Neural crest cell (in vitro differentiated cells): Measurements from ENCODE around the gene CATSPERD. TPM values are rescaled to one million over a fixed set of nuclear protein-coding genes. Genes with fewer than 3 reads are reported as not detected.

Experiments used
- DNase-seq: peaks from one replicate; pipeline ENCODE4 v3.0.0; 2021; ENCODE audit warnings: low read depth, mixed read lengths, low spot score
- H3K27ac Mint-ChIP-seq: one replicate; pipeline ENCODE4 v1.8.0; 2021; ENCODE audit warnings: mild to moderate bottlenecking, mixed read lengths; ENCODE audit not compliant: unreplicated experiment
- H3K27me3 Mint-ChIP-seq: 2 replicates; pipeline ENCODE4 v1.8.0; 2021; ENCODE audit warnings: low read depth, mild to moderate bottlenecking, mixed read lengths
- H3K36me3 Mint-ChIP-seq: 2 replicates; pipeline ENCODE4 v1.8.0; 2021; ENCODE audit warnings: low read depth, mild to moderate bottlenecking, mixed read lengths
- H3K4me1 Mint-ChIP-seq: 2 replicates; pipeline ENCODE4 v1.8.0; 2021; ENCODE audit warnings: mixed read lengths
- H3K4me3 Mint-ChIP-seq: one replicate; pipeline ENCODE4 v1.8.0; 2021; ENCODE audit warnings: mild to moderate bottlenecking, mixed read lengths
- H3K9me3 Mint-ChIP-seq: 2 replicates; pipeline ENCODE4 v1.8.0; 2021; ENCODE audit warnings: mixed read lengths
- total RNA-seq: library from RNA; stranded (reverse); gene quantifications from 2 replicates; pipeline ENCODE4 v1.2.1, GENCODE V29; 2021
- TF ChIP-seq, protein P1 (sequence below): fragments of 200-600 bp; sonication (generic); conservative IDR thresholded peaks from 2 replicates; pipeline ENCODE4 v1.5.0; 2021; ENCODE audit warnings: antibody characterized with exemption, mild to moderate bottlenecking

Gene CATSPERD
- total RNA-seq, 1 donor from 2014 or later = not detected

DNA sequence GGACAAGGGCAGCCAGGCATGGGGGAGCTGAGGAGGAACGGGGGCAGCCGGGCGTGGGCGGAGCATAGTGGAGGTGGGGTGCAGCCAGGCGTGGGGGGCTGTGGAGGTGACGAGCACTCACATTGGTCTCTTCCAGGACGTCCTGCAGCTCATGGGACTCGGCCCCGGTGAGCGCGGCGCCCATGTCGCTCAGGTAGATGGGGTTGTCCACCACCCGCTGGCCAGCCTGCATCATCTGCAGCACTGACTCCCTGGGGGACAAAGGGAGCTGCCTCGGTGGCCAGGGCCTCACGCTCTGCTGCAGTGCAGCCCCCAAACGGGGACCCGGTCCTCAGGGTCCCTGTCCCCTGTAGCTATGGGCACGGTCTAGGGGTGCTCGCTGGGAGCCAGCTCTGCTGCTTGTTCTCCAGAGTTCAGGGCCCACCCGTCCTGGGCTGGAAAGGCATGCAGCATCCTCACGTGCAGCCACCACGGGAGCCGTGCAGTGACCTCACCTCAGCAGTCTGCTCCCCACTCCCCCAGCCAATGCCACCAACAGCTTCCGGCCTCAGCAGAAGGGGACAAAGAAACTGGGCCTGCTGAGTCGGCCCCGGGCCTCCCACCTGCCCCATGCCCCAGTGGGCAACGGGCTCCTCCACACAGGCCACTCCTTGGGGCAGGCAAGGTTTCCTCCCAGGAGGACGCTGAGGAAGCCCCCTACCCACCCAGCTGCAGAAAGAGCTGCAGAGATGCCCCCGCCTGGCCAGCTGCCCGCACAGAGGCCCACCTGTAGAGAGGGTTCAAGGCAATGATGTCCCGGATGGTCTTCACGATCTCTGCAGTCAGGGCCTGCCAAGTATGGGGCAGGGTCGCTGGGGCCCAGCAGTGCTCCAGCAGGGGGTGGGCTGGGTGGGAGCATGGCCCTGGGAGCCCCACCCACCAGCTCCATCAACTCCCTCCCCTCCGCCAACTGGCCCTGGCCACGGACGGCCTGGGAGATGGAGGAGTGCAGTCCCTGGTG is 12.6 kb upstream of the CATSPERD start:
- Mint-ChIP-seq H3K36me3 (peaks cover 6% of the 10 kb centered on the region), H3K9me3 (no peaks in the 10 kb centered on the region), H3K27me3 (no peaks in the 10 kb centered on the region), H3K4me3 (no peak overlapping the region), H3K27ac (no peak overlapping the region), H3K4me1 (no peaks in the 10 kb centered on the region)
- TF ChIP-seq, protein P1, sequence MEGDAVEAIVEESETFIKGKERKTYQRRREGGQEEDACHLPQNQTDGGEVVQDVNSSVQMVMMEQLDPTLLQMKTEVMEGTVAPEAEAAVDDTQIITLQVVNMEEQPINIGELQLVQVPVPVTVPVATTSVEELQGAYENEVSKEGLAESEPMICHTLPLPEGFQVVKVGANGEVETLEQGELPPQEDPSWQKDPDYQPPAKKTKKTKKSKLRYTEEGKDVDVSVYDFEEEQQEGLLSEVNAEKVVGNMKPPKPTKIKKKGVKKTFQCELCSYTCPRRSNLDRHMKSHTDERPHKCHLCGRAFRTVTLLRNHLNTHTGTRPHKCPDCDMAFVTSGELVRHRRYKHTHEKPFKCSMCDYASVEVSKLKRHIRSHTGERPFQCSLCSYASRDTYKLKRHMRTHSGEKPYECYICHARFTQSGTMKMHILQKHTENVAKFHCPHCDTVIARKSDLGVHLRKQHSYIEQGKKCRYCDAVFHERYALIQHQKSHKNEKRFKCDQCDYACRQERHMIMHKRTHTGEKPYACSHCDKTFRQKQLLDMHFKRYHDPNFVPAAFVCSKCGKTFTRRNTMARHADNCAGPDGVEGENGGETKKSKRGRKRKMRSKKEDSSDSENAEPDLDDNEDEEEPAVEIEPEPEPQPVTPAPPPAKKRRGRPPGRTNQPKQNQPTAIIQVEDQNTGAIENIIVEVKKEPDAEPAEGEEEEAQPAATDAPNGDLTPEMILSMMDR = no peak
- DNase-seq = no peak

DNA sequence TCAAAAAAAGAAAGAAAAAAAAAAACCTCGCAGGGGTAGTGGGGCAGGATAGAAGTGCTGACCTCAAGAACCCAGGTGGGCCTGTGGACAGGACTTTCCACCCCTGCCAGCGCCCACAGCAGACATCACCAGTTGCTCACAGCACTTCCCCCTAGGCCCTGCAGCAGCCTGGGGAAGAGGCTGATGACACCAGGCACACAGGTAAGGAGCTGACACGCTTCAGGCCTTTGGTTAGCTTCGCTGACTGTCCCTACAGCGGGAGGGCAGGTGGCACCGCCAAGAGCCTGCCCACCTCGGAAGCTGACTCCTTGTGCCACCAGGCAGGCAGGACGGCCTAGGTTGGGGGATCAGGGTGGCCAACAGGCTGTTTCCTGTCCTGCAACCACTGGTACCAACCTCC is 9.4 kb upstream of the CATSPERD start:
- Mint-ChIP-seq H3K27me3 (no peaks in the 10 kb centered on the region), H3K4me3 (no peak overlapping the region), H3K4me1 (peaks cover 3% of the 10 kb centered on the region), H3K27ac (no peak overlapping the region), H3K9me3 (no peaks in the 10 kb centered on the region), H3K36me3 (no peaks in the 10 kb centered on the region)
- no peak for DNase-seq
- TF ChIP-seq, protein P1 = no peak

DNA sequence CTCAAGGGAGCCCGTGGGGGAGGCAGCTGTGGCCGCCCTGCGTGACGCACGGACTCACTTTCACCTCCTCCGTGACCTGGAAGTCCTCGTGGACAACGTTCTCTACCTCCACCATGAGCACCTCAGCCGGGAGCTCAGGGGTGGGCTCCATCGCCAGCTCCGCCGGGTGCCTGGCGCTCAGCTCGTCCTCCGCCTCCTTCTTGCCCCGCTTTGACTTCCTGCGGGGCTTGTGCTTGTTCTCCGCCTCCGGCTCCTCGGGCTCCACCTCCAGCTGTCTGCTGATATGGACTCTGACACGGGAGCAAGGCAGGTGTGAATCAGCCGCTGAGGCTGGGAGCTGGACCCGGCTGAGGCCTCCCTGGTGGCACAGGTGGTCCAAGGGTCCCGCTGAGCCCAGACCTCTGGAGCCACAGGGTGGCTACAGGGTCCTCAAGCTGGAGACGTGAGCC is 8.7 kb upstream of the CATSPERD start:
- no peak overlapping the region for H3K27ac Mint-ChIP-seq
- H3K27me3 Mint-ChIP-seq = no peaks in the 10 kb centered on the region
- H3K4me1 Mint-ChIP-seq = peaks cover 3% of the 10 kb centered on the region
- H3K4me3 Mint-ChIP-seq = no peak overlapping the region
- H3K9me3 Mint-ChIP-seq = no peaks in the 10 kb centered on the region
- no peaks in the 10 kb centered on the region for H3K36me3 Mint-ChIP-seq
- DNase-seq = no peak
- TF ChIP-seq, protein P1 = no peak

DNA sequence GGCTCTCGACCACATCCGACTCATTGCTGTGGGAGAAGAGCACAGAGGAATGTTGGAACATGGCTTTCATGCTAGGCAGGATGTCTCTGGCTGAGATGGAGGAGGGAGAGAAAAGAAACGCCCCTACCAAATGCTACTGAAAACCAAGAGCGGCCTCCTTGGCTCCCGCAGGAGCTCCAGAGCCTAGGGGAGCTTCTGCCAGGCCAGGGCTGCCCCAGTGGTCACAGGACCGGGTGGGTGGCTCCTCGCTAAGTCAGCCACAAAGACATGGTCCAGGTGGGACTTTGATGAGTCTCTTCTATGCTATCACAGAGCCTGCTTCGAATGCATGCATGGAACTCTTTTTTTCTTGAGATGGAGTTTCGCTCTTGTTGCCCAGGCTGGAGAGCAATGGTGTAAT is 7.2 kb upstream of the CATSPERD start:
- no peak overlapping the region for H3K27ac Mint-ChIP-seq
- no peaks in the 10 kb centered on the region for H3K36me3 Mint-ChIP-seq
- no peaks in the 10 kb centered on the region for H3K27me3 Mint-ChIP-seq
- TF ChIP-seq, protein P1 = no peak
- no peaks in the 10 kb centered on the region for H3K9me3 Mint-ChIP-seq
- no peak for DNase-seq
- H3K4me1 Mint-ChIP-seq = peaks cover 3% of the 10 kb centered on the region
- no peak overlapping the region for H3K4me3 Mint-ChIP-seq

DNA sequence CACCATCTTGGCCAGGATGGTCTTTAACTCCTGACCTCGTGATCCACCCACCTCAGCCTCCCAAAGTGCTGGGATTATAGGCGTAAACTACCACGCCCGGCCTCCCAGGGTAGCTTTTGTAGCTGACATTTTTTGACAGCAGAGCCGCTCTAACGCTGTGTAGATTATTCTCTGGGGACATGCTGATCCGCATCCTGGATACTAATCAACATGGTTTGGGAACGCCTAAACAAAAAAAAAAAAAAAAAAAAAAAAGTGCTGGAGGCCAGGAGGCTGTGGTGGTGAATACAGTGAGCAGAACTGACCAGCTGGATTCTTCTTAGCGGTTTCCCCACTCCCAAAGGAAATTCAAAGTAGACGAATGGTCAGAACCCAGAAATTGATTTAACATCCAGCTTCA is 5.6 kb upstream of the CATSPERD start:
- DNase-seq = no peak
- H3K27me3 Mint-ChIP-seq = no peaks in the 10 kb centered on the region
- H3K9me3 Mint-ChIP-seq = no peaks in the 10 kb centered on the region
- no peaks in the 10 kb centered on the region for H3K36me3 Mint-ChIP-seq
- H3K27ac Mint-ChIP-seq = no peak overlapping the region
- H3K4me1 Mint-ChIP-seq = peaks cover 13% of the 10 kb centered on the region
- TF ChIP-seq, protein P1 = no peak
- H3K4me3 Mint-ChIP-seq = no peak overlapping the region
